ENCODE data around the gene IGSF3.

DNA sequence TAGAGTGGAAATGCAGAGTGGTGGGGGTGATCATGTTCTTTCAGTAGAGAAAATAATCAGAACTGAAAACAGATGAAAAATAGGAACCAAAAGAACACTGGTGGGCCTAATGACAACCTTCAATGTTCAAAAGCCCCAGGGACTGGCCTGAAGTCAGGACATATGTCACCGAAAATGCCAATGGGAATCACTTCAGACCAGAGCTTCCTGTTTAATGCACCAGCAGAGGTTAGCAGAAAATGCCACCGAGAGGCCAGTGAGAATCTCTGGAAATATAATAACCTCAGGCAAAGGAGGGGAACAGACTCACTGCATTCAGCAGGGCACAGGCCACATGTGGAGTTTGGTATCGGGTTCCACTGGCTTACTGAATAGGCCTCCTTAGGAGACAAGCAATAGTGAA lies 80.8 kb downstream of the IGSF3 start:
- TF ChIP-seq, protein P1, sequence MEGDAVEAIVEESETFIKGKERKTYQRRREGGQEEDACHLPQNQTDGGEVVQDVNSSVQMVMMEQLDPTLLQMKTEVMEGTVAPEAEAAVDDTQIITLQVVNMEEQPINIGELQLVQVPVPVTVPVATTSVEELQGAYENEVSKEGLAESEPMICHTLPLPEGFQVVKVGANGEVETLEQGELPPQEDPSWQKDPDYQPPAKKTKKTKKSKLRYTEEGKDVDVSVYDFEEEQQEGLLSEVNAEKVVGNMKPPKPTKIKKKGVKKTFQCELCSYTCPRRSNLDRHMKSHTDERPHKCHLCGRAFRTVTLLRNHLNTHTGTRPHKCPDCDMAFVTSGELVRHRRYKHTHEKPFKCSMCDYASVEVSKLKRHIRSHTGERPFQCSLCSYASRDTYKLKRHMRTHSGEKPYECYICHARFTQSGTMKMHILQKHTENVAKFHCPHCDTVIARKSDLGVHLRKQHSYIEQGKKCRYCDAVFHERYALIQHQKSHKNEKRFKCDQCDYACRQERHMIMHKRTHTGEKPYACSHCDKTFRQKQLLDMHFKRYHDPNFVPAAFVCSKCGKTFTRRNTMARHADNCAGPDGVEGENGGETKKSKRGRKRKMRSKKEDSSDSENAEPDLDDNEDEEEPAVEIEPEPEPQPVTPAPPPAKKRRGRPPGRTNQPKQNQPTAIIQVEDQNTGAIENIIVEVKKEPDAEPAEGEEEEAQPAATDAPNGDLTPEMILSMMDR (IDR thresholded peaks at IDR 0.05 in 8 of 11, conservative IDR thresholded peaks at IDR 0.05 in 3 of 11): no peak
- TF ChIP-seq POLR2A (IDR thresholded peaks at IDR 0.05): no peak
- no peak for TF ChIP-seq POLR2AphosphoS5 (IDR thresholded peaks at IDR 0.05)
